HepG2 (cell line): ENCODE results near the gene PRR19. TPM values are rescaled to one million over a fixed set of nuclear protein-coding genes. Genes with fewer than 3 reads are reported as not detected.
A peak's percentile ranks its signal among the peaks of the same experiment; 100 is the strongest.

Experiments
- FOXP1 ChIP-seq, 2 experiments: fragments of 450-650 bp in 1 of 2; IDR thresholded peaks; 2 replicates each; pipeline ENCODE4 v1.6.1; 2017 to 2018; ENCODE audit warnings: antibody characterized with exemption in 1 of 2
- JUN ChIP-seq: sonication (generic); formaldehyde crosslinking; IDR thresholded peaks from 2 replicates; pipeline ENCODE4 v1.4.0; 2020; ENCODE audit warnings: mild to moderate bottlenecking, missing genetic modification reagents
- SIN3B ChIP-seq: fragments of 150-350 bp; IDR thresholded peaks from 2 replicates; pipeline ENCODE4 v1.6.1; 2014; ENCODE audit warnings: low read length
- SMAD1 ChIP-seq: sonication (generic); formaldehyde crosslinking; IDR thresholded peaks from 2 replicates; pipeline ENCODE4 v1.4.0; 2020; ENCODE audit warnings: missing genetic modification reagents, low read depth, mild to moderate bottlenecking, borderline replicate concordance
- SP140L ChIP-seq: sonication (generic); formaldehyde crosslinking; IDR thresholded peaks from 2 replicates; pipeline ENCODE4 v1.4.0; 2020; ENCODE audit warnings: missing genetic modification reagents, borderline replicate concordance
- YEATS4 ChIP-seq: sonication (generic); formaldehyde crosslinking; IDR thresholded peaks from 2 replicates; pipeline ENCODE4 v1.4.0; 2020; ENCODE audit warnings: missing genetic modification reagents, borderline replicate concordance
- ZNF547 ChIP-seq: sonication (generic); formaldehyde crosslinking; IDR thresholded peaks from 2 replicates; pipeline ENCODE4 v1.5.1; 2020; ENCODE audit warnings: mild to moderate bottlenecking, missing genetic modification reagents
- ZNF780A ChIP-seq: sonication (generic); formaldehyde crosslinking; IDR thresholded peaks from 2 replicates; pipeline ENCODE4 v1.8.0; 2022; ENCODE audit warnings: mild to moderate bottlenecking, missing genetic modification reagents, moderate library complexity
- polyA plus RNA-seq, 8 experiments: library from polyadenylated mRNA; depleted of rRNA in 3 of 8; stranded (reverse) in 7 of 8; unstranded in 1 of 8; fragments of >200 nt; fragmentation: Illumina TruSeq in 4 of 8; extraction: Trizol in 4 of 8; gene quantifications; 2 replicates each; pipeline versions ENCODE4 v1.2.1 to v1.2.3, GENCODE V29; 2011 to 2016; ENCODE audit warnings: low read depth in 4 of 8, missing spikeins in 1 of 8, mixed read lengths in 1 of 8; ENCODE audit not compliant: insufficient read depth in 1 of 8
- total RNA-seq, 5 experiments: library from RNA; depleted of rRNA; stranded (reverse); fragments of >200 nt; fragmentation: Illumina TruSeq; extraction: Trizol; gene quantifications; 2 replicates each; pipeline ENCODE4 v1.2.3, GENCODE V29; 2016; ENCODE audit warnings: low read depth in 1 of 5
- TF ChIP-seq, protein P1 (sequence below): sonication (generic); formaldehyde crosslinking; IDR thresholded peaks from 2 replicates; pipeline ENCODE4 v1.5.1; 2020; ENCODE audit warnings: mild to moderate bottlenecking, moderate library complexity, missing genetic modification reagents
- TF ChIP-seq, protein P2 (sequence below): sonication (generic); formaldehyde crosslinking; IDR thresholded peaks from 2 replicates; pipeline ENCODE4 v1.4.0; 2020; ENCODE audit warnings: missing genetic modification reagents
- TF ChIP-seq, protein P3 (sequence below): sonication (generic); formaldehyde crosslinking; IDR thresholded peaks from 2 replicates; pipeline ENCODE4 v1.4.0; 2020; ENCODE audit warnings: missing genetic modification reagents, mild to moderate bottlenecking, borderline replicate concordance
- TF ChIP-seq, protein P4 (sequence below): sonication (generic); formaldehyde crosslinking; IDR thresholded peaks from 2 replicates; pipeline ENCODE4 v1.8.1; 2022; ENCODE audit warnings: mild to moderate bottlenecking, missing genetic modification reagents
- TF ChIP-seq, protein P5 (sequence below): sonication (generic); formaldehyde crosslinking; IDR thresholded peaks from 2 replicates; pipeline ENCODE4 v1.8.1; 2023; ENCODE audit warnings: mild to moderate bottlenecking, moderate library complexity, missing genetic modification reagents
- TF ChIP-seq, protein P6 (sequence below): sonication (generic); formaldehyde crosslinking; IDR thresholded peaks from 2 replicates; pipeline ENCODE4 v1.4.0; 2020; ENCODE audit warnings: missing genetic modification reagents, mild to moderate bottlenecking, borderline replicate concordance
- TF ChIP-seq, protein P7 (sequence below): sonication (generic); formaldehyde crosslinking; IDR thresholded peaks from 2 replicates; pipeline ENCODE4 v1.8.0; 2022; ENCODE audit warnings: mild to moderate bottlenecking, missing genetic modification reagents
- TF ChIP-seq, protein P8 (sequence below): IDR thresholded peaks from 2 replicates; pipeline ENCODE4 v1.6.1; 2016; ENCODE audit warnings: mild to moderate bottlenecking

PRR19 gene
- total and polyA plus RNA-seq, 2 of the 13 experiments (the other 11 are each of a cell fraction or from before 2014, with no cell fraction given) = 0.21 to 0.33 TPM

DNA sequence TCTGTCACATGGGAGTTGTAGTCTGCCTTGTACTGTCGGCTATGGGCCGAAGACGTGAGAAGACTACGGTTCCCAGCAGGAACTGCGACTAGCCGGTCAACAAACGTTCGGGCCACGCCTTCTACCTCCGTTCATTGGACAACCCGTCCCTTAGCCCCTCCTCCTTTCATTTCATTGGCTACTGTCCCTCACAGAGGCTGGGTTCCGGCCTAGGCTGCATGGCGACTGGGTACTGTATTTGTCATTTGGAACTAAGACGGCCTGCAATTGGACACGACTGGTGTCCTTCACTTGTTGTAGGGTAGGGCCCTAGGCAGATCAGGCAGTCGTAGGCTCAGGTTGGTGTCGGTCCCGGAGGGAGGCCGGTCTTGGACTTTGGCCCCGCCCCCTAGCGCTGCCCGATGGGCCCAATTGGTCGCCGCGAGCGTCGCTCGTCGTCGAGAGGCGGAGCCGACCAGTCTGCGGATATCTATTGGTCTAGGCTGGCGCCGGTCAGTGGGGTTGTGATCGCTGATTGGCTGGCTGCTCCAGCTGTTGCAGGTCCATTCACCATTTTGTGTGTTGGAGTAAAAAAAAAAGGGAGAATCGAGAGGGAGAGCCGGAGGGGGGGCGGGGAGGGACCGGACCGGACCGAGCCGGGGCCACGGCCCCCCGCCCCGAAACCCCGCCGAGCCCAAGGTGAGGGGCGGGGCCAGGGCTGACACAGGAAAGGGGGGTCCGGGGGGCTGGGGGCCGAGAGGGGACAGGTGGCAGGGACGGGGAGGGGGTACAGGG is 33.0 kb upstream of the PRR19 start, which contains the start of gene CIC (continued):
- TF ChIP-seq, protein P1, sequence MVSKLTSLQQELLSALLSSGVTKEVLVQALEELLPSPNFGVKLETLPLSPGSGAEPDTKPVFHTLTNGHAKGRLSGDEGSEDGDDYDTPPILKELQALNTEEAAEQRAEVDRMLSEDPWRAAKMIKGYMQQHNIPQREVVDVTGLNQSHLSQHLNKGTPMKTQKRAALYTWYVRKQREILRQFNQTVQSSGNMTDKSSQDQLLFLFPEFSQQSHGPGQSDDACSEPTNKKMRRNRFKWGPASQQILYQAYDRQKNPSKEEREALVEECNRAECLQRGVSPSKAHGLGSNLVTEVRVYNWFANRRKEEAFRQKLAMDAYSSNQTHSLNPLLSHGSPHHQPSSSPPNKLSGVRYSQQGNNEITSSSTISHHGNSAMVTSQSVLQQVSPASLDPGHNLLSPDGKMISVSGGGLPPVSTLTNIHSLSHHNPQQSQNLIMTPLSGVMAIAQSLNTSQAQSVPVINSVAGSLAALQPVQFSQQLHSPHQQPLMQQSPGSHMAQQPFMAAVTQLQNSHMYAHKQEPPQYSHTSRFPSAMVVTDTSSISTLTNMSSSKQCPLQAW = no peak
- TF ChIP-seq, protein P2, sequence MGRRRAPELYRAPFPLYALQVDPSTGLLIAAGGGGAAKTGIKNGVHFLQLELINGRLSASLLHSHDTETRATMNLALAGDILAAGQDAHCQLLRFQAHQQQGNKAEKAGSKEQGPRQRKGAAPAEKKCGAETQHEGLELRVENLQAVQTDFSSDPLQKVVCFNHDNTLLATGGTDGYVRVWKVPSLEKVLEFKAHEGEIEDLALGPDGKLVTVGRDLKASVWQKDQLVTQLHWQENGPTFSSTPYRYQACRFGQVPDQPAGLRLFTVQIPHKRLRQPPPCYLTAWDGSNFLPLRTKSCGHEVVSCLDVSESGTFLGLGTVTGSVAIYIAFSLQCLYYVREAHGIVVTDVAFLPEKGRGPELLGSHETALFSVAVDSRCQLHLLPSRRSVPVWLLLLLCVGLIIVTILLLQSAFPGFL (CRISPR knock-in tag) = no peak
- TF ChIP-seq, protein P3, sequence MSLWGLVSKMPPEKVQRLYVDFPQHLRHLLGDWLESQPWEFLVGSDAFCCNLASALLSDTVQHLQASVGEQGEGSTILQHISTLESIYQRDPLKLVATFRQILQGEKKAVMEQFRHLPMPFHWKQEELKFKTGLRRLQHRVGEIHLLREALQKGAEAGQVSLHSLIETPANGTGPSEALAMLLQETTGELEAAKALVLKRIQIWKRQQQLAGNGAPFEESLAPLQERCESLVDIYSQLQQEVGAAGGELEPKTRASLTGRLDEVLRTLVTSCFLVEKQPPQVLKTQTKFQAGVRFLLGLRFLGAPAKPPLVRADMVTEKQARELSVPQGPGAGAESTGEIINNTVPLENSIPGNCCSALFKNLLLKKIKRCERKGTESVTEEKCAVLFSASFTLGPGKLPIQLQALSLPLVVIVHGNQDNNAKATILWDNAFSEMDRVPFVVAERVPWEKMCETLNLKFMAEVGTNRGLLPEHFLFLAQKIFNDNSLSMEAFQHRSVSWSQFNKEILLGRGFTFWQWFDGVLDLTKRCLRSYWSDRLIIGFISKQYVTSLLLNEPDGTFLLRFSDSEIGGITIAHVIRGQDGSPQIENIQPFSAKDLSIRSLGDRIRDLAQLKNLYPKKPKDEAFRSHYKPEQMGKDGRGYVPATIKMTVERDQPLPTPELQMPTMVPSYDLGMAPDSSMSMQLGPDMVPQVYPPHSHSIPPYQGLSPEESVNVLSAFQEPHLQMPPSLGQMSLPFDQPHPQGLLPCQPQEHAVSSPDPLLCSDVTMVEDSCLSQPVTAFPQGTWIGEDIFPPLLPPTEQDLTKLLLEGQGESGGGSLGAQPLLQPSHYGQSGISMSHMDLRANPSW = no peak
- TF ChIP-seq SP140L (CRISPR knock-in tag) = no peak
- TF ChIP-seq JUN = no peak
- no peak for TF ChIP-seq YEATS4 (CRISPR knock-in tag)
- no peak for TF ChIP-seq ZNF547 (CRISPR knock-in tag)
- TF ChIP-seq, protein P4, sequence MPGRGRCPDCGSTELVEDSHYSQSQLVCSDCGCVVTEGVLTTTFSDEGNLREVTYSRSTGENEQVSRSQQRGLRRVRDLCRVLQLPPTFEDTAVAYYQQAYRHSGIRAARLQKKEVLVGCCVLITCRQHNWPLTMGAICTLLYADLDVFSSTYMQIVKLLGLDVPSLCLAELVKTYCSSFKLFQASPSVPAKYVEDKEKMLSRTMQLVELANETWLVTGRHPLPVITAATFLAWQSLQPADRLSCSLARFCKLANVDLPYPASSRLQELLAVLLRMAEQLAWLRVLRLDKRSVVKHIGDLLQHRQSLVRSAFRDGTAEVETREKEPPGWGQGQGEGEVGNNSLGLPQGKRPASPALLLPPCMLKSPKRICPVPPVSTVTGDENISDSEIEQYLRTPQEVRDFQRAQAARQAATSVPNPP (CRISPR knock-in tag) = no peak
- TF ChIP-seq ZNF780A (CRISPR knock-in tag) = no peak
- TF ChIP-seq, protein P5, sequence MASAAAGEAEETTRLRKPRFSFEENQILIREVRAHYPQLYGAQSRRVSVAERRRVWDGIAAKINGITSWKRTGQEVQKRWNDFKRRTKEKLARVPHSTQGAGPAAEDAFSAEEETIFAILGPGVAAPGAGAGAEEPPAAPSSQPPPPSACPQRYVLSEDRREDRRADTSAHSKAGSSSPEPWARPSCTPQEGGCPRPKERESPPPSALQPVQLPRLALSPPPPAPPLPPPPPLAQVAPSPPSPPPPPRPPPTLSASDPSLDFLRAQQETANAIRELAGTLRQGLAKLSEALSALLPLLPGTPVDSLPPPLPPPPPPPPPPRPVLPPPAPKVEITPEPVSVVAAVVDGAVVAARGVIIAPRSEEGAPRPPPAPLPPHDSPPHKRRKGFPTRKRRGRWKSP (CRISPR knock-in tag) = no peak
- TF ChIP-seq, protein P6, sequence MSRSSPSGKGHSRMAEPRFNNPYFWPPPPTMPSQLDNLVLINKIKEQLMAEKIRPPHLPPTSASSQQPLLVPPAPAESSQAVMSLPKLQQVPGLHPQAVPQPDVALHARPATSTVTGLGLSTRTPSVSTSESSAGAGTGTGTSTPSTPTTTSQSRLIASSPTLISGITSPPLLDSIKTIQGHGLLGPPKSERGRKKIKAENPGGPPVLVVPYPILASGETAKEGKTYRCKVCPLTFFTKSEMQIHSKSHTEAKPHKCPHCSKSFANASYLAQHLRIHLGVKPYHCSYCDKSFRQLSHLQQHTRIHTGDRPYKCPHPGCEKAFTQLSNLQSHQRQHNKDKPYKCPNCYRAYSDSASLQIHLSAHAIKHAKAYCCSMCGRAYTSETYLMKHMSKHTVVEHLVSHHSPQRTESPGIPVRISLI = peak; percentile 97
- TF ChIP-seq, protein P7, sequence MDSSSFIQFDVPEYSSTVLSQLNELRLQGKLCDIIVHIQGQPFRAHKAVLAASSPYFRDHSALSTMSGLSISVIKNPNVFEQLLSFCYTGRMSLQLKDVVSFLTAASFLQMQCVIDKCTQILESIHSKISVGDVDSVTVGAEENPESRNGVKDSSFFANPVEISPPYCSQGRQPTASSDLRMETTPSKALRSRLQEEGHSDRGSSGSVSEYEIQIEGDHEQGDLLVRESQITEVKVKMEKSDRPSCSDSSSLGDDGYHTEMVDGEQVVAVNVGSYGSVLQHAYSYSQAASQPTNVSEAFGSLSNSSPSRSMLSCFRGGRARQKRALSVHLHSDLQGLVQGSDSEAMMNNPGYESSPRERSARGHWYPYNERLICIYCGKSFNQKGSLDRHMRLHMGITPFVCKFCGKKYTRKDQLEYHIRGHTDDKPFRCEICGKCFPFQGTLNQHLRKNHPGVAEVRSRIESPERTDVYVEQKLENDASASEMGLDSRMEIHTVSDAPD (CRISPR knock-in tag) = no peak
- TF ChIP-seq SIN3B = no peak
- TF ChIP-seq, protein P8, sequence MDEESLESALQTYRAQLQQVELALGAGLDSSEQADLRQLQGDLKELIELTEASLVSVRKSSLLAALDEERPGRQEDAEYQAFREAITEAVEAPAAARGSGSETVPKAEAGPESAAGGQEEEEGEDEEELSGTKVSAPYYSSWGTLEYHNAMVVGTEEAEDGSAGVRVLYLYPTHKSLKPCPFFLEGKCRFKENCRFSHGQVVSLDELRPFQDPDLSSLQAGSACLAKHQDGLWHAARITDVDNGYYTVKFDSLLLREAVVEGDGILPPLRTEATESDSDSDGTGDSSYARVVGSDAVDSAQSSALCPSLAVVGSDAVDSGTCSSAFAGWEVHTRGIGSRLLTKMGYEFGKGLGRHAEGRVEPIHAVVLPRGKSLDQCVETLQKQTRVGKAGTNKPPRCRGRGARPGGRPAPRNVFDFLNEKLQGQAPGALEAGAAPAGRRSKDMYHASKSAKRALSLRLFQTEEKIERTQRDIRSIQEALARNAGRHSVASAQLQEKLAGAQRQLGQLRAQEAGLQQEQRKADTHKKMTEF (CRISPR knock-in tag) = no peak
- no peak for TF ChIP-seq FOXP1 (IDR thresholded peaks at IDR 0.05)
- TF ChIP-seq FOXP1 (CRISPR knock-in tag; IDR thresholded peaks at IDR 0.05) = no peak
- TF ChIP-seq SMAD1 (CRISPR knock-in tag) = peak; percentile 19; the same call in 1 of the 2 replicates
